Activated CD8-positive, alpha-beta memory T cell treated with anti-CD3 and anti-CD28 coated beads for 4 hours (primary cell): ENCODE data around the gene NARF.
"Not testable (repeated sequence)": the region's sequence is repeated elsewhere in the genome, so short reads cannot be mapped to it uniquely, and the experiment has no call there.

ENCODE experiments used
- DNase-seq, 2 donors: peaks; one replicate each; pipeline ENCODE4 v3.0.0-alpha.2; 2020; ENCODE audit warnings: low read depth in 2 of 2

The NARF gene

DNA sequence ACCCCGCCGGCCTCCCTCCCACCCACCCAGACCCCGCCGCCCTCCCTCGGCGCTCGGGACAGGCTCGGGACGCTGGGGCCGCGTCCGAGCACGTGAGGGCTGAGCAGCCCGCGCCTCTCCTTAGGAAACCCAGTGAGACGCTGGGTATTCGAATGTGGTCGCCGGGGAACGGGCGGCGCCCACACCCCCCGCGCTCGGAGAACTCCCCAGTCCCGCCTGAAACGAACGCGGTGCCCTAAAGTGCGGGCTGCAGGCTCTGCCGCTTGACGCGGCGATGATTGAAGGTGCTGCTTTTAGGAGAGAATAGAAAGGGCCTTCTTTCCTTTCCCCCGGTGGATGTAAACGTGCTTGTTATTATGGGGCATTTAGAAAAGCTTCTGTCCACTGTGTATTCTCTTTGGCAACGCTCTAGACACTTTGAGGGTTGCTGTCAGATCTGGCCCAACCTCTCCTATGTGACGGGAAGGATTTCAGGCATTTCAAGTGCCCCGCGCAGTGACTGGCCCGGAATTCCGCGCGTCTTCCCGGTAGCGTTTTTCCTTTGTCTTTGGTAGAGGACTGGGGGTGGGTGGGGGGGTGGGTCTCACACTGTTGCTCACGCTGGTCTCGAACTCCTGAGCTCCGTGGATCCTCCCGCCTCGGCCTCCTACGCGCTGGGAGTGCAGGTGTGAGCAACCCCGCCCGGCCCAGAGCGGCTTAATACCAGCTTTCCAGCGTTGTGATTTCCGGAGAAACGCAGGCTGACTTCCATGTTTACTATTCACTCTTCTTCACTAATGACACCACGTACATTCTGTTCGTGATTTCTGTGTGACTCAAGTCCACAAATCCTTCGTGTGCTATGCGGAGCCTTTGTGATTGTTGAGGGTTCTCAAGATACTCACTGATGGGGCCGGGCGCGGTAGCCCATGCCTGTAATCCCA lies 39.2 kb downstream of the NARF start:
- DNase-seq = no peak

DNA sequence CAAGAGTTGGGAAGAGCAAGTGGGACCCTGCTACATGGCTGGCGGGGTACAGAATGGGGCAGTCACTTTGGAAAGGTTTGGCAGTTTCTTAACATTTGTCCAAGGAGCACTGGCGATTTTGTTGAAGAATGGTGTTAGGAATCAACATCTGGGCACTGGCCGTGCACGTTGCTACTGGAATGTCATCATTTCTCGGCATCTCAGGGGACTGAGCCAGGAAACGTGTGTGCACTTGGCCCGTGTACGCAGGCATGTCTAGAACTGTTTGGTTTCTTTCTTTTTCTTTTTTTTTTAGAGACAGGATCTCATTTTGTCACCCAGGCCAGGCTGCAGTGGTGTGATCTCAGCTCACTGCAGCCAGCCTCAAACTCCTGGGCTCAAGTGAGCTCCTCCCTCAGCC lies 43.7 kb downstream of the NARF start:
- DNase-seq = no peak

DNA sequence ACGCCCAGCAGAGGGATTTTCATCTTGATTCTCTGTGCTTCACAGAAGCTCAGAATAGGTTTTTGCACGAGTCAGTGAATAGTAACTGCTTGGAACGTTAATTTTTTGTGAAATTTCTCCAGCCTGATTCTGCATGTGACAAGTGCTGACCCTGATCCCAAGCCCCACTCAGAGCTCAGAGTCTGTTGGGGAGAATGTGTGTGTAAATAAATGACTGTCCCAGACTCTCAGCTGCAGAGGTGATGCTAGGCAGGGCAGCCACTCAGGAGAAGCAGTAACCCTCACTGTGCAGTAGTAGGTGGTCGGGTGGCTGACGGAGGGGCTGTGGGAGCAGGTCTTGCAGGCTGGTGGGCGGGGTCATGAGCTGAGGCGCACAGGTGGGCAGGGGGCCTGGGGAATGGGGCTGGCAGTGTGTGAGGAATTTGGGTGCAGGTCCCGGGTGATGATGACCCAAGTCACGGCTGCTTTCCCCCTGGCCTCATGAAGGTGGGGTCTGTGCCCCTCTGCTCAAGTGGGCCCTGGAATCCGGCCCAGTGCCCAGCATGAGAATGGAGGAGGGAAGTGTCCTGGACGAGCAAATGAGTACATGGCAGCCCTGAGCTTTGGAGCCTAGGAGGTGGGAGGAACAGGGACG lies 44.7 kb downstream of the NARF start:
- DNase-seq = no peak

DNA sequence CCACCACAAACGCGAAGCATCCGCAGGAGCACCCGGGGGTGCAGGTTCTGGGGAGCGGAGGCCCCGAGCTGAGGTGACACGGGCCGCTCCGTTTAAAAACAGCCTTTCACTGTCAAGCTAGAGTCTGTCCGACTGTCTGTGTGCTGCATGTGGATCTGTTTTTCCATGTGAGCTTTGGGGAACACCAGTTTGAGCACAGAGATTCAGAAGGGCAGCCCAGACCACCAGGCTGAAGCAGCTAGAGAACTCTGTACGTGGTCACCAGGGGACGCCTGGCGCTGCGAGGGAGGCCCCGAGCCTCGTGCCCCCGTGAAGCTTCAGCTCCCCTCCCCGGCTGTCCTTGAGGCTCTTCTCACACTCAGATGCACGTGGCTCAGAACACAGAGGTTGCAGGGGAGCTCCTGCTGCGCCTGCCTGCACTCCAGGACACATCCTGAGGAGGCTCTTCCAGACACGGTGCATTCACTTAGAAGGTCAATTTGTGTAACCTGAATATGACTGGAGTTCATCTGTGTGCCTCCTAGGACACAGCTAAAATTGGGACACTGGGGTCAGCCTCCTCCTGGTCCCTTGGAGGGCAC lies 45.3 kb downstream of the NARF start:
- no peak for DNase-seq

DNA sequence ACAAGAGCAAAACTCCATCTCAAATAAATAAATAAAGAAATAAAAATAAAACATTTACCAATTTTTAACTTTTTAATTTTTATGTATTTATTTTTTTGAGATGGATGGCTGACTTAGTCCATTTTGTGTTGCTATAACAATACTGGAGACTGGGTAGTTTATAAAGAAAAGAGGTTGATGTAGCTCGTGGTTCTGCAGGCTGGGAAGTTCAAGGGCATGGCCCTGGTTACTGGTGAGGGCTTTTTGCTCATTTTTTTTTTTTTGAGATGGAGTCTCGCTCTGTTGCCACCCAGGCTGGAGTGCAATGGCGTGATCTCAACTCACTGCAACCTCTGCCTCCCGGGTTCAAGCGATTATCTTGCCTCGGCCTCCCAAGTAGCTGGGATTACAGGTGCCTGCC lies 46.8 kb downstream of the NARF start:
- no peak for DNase-seq

DNA sequence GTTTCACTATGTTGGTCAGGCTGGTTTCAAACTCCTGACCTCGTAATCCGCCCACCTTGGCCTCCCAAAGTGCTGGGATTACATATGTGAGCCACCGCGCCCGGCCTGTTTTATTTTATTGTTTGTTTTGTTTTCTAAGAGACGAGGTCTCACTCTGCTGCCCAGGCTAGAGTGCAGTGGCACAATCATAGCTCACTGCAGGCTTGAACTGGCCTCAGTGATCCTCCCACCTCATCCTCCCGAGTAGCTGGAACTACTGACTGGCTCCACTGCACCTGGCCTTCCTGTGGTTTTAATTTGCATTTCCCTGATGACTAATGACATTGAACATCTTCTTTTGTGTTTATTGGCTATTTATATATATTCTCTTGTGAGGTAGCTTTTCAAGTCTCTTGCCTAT lies 47.9 kb downstream of the NARF start:
- not testable (repeated sequence) for DNase-seq

DNA sequence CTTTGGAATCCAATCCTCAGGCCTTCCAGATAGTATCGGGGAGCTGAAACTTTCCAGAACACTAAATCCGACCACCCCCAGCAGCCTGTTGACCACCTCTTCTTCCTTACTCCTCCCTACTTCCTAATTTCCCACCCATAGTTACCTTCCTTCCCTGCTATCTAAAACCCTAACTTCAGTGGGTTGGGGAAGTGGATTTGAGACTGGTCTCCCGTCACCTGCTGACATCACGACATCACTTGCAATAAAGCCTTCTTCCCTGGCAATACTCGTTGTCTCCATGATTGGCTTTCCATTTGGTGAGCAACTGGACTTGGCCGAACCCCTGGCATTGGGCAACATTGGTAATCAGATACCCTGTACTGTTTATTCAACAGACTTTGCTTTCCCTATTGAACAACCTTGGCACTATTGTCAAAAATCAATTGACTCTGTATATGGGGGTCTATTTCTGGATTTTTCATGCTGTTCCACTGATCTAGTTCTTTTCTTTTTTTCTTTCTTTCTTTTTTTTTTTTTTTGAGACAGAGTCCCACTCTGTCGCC lies 49.2 kb downstream of the NARF start:
- DNase-seq = no peak

DNA sequence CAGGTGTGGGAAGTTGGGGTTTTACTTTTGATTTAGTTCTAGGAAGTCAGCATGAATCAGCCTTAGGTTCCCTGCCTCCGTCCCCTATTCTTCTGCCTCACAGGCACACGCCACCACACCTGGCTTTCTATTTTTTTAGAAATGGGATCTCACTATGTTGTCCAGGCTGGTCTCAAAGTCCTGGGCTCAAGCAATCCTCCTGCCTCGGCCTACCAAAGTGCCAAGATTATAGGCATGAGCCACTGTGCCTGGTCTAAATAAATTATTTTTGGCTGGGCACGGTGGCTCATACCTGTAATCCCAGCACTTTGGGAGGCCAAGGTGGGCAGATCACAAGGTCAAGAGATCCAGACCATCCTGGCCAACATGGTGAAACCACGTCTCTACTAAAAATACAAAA lies 53.1 kb downstream of the NARF start:
- not testable (repeated sequence) for DNase-seq

DNA sequence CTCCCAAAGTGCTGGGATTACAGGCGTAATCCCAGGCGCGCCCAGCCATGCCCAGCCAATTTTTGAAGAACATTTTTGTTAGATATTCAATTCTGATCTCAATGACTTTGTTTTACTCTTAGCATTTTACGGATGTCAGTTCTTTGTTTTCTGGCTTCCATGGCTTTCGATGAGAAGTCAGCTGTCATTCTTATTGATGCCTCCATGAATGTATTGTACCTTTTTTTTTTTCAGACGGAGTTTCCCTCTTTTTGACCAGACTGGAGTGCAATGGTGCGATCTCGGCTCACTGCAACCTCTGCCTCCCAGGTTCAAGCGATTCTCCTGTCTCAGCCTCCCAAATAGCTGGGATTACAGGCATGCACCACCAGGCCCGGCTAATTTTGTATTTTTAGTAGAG lies 55.3 kb downstream of the NARF start:
- not testable (repeated sequence) for DNase-seq

DNA sequence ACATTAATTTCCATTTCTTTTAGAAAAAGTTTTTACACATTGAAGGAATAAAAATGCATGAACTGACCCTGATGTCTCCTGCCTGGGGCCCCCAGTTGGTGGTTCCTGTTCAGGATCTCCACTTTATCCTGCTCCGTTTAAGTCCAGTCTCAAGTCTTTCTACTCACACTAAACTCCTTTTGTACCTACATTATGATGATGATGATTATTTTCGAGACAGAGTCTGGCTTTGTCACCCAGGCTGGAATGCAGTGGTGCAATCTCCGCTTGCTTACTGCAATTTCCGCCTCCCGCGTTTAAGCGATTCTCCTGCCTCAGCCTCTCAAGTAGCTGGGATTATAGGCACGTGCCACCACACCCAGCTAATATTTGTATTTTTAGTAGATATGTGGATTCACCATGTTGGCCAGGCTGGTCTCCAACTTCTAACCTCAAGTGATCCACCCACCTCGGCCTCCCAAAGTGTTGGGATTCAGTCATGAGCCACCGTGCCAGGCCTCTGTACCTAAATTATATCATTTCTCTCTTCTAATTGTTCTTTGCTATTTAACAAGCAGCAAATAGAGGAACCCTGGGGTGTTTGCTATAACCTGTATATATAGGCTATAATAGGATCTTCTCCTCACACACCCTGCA lies 58.8 kb downstream of the NARF start:
- DNase-seq = no peak

DNA sequence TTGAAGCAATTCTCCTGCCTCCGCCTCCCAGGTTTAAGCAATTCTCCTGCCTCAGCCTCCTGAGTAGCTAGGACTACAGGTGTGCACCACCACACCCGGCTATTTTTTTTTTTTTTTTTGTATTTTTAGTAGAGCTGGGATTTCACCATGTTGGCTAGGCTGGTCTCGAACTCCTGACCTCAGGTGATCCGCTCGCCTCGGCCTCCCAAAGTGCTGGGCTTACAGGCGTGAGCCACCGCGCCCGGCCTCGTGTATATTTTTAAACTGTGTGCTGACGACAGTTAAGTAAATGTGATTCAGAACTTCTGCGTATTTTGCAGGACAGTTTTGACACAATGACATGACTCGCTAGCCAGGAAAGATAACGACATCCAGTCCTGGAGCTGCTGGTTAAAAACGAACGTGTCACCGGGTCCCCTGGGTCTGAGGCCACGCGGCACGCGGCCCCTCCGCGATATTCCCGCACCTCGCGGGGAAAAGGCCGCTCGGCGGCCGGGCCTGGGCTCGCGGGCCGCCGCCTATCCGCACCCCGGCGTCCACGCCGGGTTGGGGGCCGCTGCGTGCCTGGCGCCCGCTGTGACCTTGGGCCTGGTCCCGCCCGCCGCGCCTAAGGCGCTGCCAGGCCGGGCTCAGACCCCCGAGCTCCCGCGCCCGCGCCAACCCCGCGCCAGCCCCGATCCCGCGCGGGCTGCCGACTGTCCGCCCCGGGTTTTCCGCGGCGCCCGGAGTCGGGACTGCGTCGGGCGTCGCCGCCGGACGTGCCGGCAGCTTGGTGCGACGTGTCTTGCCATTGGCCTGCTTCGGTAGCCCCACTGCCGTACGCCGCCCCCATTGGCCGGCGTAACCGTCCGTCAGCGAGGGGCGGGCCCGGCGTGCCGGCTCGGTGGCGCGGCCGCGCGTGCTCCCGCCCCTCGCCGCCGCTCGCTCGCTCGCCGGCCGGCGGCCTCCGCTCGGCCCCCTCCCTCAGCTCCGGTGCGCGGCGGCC lies 60.6 kb downstream of the NARF start, which contains the start of gene FOXK2:
Gene FOXK2, plus strand, starts transcription at position 907 of the 985 bp plus-strand sequence. CDS start 157 bp downstream, outside the sequence.
- DNase-seq = peak; percentile 84 to 87

DNA sequence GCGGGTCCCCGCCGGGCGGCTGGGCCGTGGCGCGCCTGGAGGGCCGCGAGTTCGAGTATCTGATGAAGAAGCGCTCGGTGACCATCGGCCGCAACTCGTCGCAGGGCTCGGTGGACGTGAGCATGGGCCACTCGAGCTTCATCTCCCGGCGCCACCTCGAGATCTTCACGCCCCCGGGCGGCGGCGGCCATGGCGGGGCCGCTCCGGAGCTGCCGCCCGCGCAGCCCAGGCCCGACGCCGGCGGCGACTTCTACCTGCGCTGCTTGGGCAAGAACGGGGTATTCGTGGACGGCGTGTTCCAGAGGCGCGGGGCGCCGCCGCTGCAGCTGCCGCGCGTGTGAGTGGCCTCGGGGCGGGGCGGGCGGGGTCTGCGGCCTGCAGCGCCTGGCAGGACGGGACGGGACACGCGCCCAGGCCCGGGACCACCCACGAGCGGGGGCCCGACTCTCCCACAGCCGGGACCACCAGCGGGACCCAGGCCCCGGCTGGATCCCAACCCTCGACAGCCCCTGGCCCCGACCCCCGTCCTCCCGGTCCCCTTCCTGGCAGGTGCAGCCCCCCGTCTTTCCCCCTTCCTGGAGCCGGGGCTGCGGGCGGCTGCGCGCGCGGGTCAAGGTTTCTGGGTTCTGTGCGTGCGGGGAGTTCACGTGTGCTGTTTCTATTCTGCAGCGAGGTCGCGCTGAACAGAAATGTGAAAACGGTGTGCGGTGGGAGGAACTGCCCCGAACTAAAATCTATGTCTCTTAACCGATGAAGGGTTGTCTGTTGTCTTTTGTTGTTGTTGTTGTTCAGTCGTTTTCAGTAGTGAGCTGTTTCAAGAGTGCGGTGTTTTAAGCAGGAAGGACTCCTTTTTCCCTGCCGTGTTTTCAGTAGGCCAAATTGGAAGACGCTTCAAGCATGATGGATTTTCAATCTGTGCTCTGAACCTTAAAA lies 61.7 kb downstream of the NARF start:
- DNase-seq = no peak

DNA sequence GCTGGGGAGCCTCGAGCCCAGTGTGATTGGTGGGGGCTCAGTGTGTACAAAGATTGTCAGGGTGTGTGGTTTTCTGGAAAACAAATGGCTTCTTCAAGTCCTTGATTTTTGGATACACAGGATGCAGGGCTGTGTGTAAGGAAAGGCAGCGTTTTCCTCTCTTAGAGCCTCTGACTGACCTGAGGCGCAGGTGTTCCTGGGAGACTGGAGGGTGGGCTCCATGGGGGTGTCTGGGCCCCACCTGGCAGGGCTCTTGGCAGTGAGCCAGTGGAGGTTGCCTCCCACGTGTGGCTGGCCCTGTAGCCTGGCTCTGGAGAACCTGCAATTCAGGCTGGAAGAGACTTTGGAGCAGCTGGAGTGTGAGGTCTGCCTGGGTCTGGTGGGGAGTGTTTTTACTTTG lies 66.0 kb downstream of the NARF start:
- no peak for DNase-seq

DNA sequence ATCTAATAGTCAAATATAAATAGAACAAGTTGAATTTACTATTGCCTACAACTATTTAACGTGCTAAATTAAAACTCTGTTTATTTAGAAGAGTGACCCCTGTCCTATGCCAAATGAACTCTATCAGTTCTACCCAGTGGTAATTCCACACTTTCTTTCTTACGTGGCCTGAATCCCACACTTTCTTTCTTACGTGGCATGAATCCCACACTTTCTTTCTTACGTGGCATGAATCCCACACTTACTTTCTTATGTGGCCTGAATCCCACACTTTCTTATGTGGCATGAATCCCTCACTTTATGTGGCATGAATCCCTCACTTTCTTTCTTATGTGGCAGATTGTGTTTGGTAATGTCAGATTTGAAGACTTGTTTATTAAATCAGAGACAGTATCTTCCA lies 67.2 kb downstream of the NARF start:
- DNase-seq = no peak

DNA sequence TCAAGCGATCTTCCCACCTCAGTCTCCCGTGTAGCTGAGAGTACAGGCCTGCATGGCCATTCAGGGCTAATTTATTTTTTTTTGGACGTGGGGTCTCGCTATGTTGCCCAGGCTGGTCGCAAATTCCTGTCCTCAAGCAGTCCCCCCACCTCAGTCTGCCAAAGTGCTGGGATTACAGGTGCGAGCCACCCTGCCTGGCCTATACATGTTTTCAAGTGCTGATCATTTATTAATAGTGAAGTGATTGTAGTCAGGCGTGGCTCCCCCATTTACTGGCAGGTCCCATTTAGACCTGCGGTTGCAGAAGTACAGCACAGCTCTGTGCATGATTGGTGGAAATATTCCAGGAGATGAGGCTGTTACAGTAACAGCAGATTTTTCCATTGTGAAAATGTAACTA lies 69.4 kb downstream of the NARF start:
- no peak for DNase-seq

DNA sequence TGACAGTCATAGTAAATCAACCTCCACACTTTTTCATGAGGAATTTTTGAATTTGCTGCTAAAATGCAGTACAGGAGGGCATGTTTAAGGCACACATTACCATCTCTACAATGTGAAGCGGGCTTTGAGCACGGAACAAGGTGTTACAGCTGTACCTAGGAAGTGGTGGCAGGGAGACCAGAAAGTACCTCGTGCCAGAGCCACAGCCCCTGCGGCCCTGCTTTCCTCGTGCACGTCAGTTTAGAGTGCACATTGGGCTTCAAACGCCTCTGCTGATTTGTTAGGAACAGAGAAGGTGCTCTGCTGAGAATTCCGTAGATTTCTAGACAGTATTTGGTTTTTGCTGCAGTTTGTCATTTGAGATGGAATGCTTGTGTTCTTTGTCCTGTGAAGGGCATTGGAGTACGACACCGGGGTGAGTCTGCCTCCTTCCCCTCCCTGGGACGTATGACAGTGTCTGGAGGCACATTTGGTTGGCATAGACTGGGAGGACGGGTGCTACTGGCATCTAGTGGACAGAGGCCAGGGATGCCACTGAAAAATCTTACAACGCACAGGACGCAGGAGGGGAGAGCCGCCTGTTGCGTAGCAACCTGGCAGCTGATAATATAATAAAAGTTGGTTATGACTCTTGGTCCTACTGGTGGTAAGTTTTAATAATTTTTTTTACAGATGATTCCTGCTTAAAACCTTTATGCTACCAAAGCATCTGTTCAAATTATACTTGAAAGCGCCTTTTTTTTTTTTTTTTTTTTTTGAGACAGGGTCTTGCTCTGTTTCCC lies 70.1 kb downstream of the NARF start:
- no peak for DNase-seq

DNA sequence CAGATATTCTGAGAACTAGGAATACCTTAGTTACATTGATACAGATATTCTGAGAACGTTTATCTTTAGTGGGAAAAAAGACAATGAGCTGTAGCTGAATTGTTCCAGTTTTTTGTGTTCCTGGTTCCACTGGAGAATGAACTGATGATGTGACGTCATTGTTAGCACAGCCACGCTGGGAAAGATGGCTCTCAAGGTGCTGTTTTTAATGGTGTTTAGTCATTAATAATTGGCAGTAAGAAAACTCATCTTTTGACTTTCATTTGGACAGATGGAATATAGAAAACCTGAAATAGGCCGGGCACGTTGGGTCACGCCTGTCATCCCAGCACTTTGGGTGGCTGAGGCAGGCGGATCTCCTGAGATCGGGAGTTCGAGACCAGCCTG lies 71.4 kb downstream of the NARF start:
- DNase-seq = no peak

DNA sequence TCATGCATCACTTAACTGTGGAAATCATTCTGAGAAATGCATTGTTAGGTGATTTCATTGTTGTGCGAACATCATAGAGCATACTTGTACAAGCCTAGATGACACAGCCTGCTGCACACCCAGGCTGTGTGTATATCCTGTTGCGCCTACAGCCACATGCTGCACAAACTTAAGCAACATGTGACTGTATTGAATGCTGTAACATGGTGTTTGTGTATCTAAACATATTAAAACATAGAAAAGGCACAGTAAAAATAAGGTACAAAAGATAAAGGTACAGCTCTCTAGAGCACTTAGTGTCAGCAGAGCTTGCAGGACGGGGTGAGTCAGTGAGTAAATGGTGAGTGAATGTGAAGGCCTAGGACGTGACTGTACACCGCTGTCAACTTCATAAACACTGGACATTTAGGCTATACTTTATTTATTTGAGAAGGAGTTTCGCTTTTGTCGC lies 72.9 kb downstream of the NARF start:
- no peak for DNase-seq

DNA sequence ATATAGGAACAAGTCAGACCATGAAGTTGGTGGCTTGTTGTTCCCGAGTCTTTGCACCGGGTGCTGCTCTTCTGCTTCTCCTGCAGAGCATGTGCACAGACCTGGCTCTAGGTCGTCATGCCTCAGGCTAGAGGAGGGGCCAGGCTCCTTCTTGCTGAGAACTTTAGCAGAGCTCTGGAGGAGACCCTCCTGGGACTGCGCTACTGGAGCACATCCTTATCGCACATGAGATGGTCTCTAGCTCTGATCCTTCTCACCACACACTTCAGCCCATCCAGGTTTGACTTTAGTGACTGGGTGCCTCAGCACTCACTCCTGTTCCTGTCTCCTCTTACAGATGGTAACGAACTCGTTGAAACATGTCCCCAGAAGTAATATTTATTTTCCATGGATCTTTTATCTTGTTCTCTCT lies 75.9 kb downstream of the NARF start:
- DNase-seq = no peak
